Stimulated activated CD4-positive, alpha-beta T cell treated with anti-CD3 and anti-CD28 coated beads, Interleukin-1b, Interleukin-23, amount 100 ng/mL, for 1 hour (primary cell): ENCODE measurements around the gene SIVA1.

Source experiments
- DNase-seq, 2 donors: peaks; one replicate each; pipeline ENCODE4 v3.0.0-alpha.2; 2020; ENCODE audit warnings: low read depth in 2 of 2

SIVA1 gene, protein sequence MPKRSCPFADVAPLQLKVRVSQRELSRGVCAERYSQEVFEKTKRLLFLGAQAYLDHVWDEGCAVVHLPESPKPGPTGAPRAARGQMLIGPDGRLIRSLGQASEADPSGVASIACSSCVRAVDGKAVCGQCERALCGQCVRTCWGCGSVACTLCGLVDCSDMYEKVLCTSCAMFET

DNA sequence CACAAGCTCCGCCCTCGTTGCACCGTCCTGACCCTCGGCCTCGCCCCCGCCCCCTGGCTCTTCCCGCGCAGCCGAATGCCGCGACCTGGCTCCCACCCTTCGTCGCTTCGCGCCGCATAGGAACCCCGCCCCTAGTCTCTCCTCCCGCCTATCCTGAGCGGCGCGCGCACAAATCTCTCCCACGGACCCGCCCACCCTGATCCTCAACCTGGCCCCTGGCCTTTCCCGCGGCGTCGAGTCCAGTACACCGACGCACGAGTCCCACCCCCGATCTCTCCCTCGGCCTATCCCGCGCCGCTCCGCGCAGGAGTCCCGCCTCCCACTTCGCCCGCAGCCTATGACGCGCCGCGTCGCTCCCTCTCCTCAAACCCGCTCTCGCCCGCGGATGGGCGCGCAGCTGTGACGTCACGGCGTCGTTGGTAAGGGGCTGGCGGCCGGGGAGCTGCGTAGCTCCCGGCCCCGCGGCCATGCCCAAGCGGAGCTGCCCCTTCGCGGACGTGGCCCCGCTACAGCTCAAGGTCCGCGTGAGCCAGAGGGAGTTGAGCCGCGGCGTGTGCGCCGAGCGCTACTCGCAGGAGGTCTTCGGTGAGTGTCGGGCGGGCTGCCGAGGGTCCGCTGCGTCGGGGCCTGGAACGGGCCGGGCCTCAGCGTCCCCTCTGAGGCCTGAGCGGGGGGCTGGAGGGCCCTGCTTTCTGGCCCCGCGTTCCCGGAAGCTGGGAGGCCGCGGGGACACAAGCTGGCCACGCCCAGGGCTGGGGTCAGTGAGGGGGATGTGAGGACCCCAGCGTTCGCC, at the start of gene SIVA1:
Gene SIVA1, plus strand, starts transcription at position 413 of the 793 bp plus-strand sequence. Its CDS starts 55 bp downstream, at position 468.
- peak; percentile 98 to 99 for DNase-seq

DNA sequence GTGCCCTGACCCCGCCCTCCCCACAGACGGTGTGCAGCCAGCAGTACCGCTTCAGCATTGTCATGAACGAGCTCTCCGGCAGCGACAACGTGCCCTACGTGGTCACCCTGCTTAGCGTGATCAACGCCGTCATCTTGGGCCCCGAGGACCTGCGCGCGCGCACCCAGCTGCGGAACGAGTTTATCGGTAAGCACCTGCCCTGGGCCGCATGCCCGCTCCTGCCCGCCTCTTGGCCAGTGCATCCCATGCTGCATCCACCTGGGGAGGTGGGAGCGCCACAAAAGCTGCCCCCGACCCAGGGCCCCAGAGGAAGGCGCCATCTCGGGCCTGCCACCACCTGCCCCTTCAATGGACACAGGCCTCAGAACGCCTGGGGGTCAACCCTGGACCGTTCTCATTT, 49.7 kb upstream of the SIVA1 start:
- DNase-seq = no peak

DNA sequence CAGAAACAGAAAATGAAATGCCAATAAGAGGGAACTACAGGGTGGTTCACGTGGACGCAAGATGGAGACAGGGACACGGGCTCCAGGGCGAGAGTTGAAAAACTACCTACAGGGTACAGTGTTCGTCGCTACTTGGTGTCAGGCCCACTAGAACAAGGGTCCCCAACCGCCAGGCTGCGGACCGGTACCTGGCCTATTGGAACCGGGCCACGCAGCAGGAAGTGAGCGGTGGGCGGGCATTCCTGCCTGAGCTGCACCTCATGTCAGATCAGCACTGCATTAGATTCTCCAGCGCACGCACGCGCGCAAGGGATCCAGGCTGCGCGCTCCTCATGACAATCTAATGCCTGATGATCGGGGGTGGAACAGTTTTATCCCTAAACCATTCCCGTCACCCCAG, 48.7 kb upstream of the SIVA1 start:
- DNase-seq = no peak

DNA sequence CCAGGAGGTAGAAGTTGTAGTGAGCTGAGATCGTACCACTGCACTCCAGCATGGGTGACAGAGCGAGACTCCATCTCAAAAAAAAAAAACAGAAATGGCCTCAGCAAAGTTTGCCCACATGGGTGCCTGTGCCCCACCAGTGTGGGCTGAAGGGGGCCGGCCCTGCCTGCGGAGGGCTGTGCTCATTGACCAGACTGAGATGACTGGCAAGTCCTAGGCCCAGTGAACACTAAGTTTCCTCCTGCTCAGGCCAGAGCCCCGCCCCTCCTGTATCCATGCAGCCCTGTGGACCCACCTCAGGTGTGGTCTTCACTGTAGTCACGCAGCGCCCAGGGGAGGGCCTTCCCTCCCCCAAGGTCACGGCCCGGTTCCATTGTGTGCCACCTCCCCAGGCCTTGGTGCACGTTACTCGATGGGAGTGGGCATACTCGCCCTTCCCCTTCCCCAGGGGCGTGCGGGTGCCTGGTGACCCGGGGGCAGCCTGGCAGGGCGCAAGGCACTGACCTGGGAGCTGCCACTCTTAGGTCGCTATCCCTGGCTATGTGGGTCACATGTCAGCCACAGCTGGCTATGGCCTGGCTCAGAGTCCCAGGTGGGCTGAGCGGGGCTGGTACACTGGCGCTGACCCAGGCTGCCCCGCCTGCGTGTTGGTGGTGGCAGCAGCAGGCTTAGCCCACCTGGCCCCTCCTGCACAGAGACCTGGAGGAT, 47.5 kb upstream of the SIVA1 start:
- DNase-seq = no peak

DNA sequence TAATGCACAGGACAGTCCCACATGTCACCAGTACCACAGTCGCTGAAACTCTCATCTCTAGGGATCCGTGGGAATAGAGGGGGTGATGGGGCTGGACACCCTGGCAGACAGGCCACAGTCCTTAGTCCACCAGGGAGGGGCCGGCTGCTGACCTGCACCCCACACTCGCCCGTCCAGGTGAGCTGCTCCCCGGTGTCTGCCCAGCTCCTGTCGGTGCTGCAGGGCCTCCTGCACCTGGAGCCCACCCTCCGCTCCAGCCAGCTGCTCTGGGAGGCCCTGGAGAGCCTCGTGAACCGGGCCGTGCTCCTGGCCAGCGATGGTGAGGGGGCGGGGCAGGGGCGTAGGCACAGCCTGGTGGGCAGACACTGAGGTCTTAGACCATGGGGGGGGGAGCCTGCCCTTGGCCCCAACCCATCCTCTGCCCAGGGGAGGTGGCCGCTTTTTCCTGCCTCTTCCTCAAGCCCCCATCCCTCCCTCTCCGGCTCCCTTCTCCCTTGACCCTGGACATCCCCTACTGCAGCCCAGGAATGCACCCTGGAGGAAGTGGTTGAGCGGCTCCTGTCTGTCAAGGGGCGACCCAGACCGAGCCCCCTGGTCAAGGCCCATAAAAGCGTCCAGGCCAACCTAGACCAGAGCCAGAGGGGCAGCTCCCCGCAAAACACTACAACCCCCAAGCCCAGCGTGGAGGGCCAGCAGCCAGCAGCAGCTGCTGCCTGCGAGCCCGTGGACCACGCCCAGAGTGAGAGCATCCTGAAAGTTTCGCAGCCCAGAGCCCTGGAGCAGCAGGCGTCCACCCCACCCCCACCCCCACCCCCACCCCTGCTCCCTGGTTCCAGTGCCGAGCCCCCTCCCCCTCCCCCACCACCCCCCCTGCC, 46.0 kb upstream of the SIVA1 start:
- no peak for DNase-seq

DNA sequence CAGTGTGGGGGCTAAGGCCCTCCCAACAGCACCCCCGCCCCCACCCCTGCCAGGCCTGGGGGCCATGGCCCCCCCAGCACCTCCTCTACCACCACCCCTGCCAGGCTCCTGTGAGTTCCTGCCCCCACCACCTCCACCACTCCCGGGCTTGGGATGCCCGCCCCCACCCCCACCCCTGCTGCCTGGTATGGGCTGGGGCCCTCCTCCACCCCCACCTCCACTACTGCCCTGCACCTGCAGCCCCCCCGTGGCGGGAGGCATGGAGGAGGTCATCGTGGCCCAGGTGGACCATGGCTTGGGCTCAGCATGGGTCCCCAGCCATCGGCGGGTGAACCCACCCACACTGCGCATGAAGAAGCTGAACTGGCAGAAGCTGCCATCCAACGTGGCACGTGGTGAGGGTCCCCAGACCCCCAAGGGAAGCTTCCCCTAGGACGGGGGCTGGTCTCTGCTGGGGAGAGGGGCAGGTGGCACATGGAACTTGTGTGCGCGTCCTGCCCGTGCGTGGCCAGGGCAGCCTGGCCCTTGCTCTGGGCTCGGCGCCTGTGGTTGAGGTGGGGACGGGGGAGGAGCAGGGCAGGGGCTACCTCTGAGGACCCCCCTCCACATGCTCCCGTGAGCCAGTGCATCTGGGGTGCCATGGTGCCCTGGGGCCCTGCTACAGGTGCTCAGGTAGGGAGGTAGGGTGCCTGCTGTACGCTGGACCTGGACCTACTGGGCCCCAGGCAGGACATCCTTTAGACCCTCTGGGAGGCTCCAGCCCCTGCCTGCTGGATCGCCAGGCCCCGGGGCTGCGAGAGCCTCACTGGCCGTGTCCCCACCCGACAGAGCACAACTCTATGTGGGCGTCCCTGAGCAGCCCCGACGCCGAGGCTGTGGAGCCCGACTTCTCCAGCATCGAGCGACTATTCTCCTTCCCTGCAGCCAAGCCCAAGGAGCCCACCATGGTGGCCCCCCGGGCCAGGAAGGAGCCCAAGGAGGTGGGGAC, 45.0 kb upstream of the SIVA1 start:
- no peak for DNase-seq

DNA sequence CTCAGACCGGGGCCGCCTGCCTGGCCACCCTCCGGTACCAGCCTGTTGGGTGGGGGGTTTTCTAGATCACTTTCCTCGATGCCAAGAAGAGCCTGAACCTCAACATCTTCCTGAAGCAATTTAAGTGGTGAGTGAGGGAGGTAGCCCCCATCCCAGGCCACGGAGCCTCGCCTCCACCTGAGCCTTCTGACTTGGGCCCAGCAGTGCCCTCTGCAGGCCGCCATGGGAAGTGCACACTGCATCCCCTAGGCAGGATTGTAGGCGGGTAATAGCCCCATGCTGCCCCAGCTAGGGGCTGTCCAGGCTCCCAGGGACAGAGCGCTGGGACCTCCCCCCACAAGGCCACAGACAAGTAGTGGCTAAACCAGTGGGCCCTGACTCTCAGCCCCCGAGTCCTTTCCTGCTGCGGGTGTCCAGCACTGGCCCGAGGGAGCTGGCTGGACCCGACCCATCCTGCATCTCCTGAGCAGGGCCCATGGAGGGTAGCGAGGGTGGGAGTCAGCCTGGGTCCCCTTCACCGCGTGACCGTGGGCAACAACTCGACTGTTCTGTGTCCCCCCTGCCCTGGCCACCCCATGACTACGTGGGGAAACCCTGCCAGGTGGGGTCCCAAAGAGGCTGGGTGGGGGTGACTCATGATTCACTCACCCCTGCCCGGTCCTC, 44.2 kb upstream of the SIVA1 start:
- DNase-seq = peak; percentile 50 to 60

DNA sequence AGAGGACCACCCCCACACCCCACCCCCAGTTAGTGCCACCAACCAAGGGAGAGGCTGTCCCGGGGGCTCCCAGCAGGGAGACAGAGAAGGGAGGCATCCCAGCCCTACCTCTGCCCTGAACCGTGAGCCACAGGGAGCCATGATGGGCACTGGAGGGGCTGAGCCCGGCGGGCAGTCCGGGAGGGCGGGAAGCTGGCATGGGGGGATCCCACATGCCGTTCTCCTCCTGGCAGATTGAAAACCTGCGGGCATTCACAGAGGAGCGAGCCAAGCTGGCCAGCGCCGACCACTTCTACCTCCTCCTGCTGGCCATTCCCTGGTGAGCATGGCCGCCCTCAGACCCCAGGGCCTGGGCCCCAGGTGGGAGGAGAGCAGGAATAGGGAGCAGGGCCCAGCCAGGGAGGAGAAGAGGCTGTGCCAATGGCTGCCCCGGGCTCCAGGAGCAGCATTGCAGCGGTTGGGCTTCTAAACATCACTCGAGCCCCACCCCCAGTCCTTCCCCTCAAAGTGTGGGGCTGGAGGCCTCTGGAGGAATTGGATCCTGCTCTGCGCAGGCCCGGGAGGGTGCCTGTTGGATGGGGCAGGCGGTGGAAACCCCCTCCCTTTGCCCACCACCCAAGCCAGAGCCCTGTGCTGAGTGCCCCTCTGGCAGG, 43.4 kb upstream of the SIVA1 start:
- DNase-seq = no peak

DNA sequence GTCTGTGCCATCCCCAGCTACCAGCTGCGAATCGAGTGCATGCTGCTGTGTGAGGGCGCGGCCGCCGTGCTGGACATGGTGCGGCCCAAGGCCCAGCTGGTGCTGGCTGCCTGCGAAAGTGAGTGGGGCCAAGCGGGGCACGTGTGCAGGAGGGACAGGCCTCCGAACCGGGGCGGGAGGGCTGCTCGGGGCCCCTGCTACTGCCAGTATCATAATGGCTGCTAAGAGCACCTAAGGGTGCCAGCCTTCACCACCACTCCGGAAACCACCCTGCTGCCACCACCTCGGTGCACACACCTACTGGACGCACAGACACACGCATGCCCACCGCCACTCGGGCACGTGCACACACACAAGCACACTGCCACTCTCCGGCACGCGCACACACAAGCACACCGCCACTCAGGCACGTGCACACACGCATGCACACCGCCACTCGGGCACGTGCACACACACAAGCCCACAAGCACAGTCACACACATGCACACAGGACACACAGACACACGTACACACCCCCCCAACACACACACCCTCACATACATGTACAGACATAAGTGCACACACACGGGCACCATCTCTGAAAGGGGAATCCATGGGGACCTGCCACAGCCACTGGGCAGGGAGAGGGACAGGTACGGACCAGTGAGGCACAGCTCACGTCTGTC, 42.7 kb upstream of the SIVA1 start:
- no peak for DNase-seq

DNA sequence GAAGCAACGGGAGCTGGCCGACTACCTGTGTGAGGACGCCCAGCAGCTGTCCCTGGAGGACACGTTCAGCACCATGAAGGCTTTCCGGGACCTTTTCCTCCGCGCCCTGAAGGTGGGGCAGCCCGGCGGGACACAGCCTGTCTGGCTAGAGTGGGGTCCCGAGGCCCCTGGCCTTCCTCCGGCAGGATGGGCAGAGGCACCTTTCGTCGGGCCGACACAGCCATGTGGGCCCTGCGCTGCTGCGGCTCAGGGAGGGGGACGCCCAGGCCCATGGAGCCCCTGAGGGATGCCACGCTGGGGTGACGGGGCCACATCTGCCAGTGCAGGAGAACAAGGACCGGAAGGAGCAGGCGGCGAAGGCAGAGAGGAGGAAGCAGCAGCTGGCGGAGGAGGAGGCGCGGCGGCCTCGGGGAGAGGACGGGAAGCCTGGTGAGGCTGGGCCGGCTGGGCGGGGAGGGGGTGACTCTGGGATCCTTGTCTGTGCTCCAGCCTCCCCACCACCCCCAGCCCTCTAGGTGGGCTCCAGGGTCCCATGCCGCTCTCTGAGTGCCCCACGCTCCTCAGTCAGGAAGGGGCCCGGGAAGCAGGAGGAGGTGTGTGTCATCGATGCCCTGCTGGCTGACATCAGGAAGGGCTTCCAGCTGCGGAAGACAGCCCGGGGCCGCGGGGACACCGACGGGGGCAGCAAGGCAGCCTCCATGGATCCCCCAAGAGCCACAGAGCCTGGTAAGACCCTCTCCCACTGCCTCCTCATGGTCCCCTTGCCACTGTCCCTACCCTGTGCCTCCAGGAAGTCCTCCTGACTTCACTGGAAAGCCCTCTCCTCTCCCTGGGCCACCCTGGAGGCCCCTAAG, 39.8 kb upstream of the SIVA1 start:
- DNase-seq = no peak

DNA sequence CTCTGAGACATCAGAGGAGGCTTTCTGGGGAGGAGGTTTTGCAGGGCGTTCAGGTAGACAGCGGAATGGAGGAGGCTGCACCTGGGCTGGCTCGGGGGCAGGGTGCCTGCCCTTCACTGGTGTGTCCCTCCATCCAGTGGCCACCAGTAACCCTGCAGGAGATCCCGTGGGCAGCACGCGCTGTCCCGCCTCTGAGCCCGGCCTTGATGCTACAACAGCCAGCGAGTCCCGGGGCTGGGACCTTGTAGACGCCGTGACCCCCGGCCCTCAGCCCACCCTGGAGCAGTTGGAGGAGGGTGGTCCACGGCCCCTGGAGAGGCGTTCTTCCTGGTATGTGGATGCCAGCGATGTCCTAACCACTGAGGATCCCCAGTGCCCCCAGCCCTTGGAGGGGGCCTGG, 38.9 kb upstream of the SIVA1 start:
- no peak for DNase-seq

DNA sequence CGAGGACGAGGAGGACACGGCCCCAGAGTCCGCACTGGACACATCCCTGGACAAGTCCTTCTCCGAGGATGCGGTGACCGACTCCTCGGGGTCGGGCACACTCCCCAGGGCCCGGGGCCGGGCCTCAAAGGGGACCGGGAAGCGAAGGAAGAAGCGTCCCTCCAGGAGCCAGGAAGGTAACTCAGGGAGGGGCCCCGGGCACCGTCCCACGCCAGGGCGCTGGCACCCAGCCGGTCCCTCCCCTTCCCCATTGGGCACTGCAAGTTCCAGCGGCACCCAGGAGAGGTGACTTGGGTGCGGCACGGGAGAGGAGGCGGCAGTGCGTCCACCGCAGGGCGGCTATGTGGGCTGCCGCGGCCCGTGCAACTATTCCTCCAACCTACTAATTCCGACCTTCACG, 38.3 kb upstream of the SIVA1 start:
- DNase-seq = no peak

DNA sequence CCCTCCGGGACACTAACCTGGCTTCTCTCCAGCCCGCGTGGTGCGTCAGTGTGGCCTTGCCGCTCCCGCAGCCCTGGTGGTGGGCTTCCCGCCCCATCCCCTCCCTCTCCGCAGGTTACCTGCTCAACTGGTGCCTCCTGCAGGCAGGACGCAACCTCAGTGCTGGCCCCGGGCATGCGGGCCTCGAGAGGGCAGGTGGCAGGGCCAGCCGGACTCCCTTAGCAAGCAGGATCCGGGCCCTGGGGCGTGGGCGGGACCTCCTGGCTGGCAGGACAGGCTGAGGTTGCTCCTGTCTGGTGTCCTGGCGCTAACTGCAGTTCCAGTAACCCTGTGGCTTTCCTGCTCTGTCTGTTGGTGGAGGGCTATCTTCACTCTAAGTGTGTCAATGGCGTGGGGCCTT, 37.5 kb upstream of the SIVA1 start:
- no peak for DNase-seq

DNA sequence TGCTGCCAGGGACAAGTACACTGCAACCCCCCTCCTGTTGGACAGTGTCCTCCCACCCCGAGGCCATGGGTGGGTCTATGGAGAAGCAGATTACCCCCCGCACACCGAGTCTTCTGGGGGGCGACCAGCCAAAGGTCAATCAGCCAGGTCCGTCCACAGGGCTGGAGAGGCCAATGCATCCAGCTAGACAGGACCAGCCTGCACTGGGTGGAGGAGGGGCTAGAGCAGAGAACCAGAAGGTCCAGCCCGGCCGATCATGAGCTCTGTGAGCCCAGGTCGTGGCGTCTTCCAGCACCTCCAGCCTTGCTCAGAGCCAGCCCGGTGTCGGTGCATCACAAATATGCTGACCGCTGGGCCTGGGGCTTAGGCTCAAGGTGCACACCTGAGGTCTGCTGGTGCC, 37.1 kb upstream of the SIVA1 start:
- no peak for DNase-seq

DNA sequence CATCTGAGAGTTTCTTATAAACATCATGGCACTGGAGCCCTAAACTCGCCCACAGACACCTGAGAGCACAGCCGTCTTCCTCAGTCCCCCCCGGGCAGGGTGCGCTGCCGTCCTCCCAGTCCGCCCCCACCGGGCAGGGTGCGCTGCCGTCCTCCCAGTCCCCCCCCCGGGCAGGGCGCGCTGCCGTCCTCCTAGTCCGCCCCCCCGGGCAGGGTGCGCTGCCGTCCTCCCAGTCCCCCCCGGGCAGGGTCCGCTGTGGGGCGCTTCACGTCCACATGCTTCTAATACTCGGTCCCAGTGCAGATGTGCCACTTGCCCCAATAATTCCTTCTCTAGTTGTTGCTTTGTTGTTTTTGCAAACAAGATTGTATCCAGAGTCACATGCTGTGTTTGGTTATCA, 35.8 kb upstream of the SIVA1 start:
- no peak for DNase-seq

DNA sequence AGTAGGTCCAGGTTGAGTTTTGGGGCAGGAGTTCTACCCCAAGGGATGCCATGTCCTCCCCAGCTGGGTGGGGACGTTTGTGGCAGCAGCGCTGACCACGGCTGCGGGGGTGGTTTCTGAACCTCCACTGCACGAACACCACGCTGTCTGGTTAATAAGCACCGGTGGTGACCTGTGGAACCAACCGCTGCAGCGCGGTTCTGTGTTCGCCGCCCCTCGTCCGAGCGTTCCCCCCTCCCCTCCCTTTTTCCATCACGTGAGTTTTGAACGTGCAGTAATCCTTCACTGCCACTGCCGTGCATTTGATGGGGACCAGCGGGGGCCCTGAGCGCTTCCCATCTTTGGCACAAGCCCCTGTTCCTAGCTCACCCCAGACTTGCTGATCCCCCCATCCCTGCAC, 35.3 kb upstream of the SIVA1 start:
- DNase-seq = no peak

DNA sequence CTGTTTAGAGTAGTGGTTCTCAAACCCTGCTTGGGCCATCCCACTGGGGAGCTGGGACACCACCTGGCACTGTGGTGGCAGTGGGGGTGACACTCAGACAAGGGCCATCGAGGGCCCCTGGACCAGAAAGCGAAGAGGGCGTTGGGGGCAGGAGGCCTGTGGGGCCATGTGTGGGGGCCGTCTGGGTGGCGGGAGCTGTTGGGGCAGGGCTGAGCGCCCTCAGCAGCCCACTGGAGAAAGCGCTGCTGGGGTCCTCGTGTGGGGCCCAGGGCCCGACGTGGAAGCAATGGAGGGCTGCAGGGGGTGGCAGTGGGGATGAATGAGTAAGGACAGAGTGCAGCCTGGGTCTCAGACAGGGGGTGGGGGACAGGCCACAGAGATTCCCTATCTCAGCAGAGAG, 34.8 kb upstream of the SIVA1 start:
- no peak for DNase-seq

DNA sequence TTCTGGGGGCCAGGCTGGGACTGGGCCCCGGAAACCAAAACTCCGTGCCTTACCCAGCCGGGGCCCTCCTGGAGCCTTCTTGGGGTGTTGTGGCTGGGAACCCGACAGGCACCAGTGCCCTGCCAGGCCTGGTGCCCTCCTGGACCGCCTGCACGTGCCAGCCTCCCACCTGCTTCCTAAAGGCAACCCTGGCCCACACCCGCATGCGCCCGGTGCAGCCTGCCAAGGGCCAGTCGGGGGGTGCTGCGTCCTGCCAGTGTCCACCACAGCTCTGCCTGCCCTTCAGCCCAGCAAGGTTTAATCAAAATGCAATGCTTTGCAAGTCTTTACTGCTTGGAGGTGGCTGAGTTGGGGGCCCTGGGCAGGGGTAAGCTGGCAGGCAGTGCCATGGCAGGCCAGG, 34.1 kb upstream of the SIVA1 start:
- no peak for DNase-seq
